ENCODE measurements around the gene TAF8.
A peak's percentile ranks its signal among the peaks of the same experiment; 100 is the strongest.

Gene TAF8

DNA sequence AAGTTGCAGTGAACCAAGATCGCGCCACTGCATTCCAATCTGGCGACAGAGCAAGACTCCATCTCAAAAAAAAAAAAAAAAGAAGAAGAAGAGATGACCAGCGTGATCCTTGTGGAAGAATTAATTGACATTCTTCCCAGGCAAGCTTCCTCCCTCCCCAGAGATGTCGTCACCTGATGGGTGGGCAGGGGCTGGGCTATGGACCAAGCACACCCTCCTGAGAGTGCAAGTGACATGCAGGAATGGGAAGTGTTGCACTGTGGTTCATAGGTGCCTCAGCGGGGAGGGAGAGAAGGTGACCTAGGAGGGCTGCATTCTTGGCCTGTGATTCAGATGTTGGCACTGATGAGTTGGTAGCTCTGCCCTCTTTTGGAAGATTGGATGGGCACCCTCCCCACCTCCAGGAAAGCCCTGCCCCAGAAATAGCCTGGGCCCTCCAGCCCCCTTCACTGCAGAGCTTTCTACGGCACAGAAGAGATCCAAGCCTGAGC, 37.8 kb downstream of the TAF8 start:
- TF ChIP-seq CTCF (IDR thresholded peaks at IDR 0.05; ENCODE audit: poor library complexity, severe bottlenecking): no peak
- Histone ChIP-seq H3K4me3 (ENCODE audit: severe bottlenecking) (no peak overlapping the region), H3K27me3 (ENCODE audit: insufficient read depth, poor library complexity, severe bottlenecking) (no peaks in the 10 kb centered on the region), H3K27ac (ENCODE audit: poor library complexity, severe bottlenecking) (peak overlapping the region; percentile 28), H3K9me3 (ENCODE audit: severe bottlenecking) (no peaks in the 10 kb centered on the region), H3K4me1 (ENCODE audit: insufficient read depth, poor library complexity, severe bottlenecking) (peaks cover 3% of the 10 kb centered on the region), H3K36me3 (ENCODE audit: low read depth) (no peaks in the 10 kb centered on the region)
- peak; percentile 84 for ATAC-seq (ENCODE audit: low read depth)
- peak; percentile 79 for DNase-seq (ENCODE audit: low spot score)

DNA sequence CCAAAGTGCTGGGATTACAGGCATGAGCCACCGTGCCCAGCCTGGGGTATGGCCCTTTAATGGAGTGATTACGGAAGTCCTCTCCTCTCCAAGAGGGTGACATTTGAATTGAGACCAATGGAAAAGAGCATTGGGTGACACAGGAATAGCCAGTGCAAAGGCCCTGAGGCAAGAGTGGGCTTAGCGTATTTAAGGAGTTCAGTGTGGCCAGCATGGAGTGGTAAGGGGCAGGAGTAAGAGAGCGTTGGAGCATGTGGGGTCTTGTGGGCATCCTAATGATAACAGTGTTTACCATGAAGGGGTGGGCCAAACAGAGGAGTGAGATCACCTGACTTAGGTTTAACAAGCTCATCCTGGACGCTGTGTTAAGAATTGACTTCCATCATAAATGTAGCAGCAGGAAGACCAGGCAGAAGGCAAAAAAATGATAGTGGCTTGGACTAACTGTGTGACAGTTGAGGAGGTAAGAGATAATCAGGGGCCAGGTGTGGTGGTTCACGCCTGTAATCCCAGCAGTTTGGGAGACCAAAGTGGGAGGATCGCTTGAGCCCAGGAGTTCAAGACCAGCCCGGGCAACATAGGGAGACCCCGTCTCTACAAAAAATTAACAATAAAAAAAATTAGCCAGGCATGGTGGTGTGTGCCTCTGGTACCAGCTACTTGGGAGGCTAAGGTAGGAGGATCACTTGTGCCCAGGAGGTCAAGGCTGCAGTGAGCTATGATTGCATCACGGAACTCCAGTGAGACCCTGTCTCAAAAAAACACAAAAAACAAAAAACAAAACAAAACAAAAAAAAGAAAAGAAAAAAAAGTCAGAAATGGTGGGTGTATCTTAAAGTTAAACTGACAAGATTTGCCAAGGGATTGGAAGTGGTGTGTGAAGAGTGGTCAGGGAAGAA, 40.7 kb downstream of the TAF8 start:
- ATAC-seq (ENCODE audit: low read depth) (no peak), DNase-seq (ENCODE audit: low spot score) (no peak)
- H3K27ac ChIP-seq (ENCODE audit: poor library complexity, severe bottlenecking): no peak overlapping the region
- H3K9me3 ChIP-seq (ENCODE audit: severe bottlenecking): no peaks in the 10 kb centered on the region
- TF ChIP-seq CTCF (IDR thresholded peaks at IDR 0.05; ENCODE audit: poor library complexity, severe bottlenecking): no peak
- H3K4me1 ChIP-seq (ENCODE audit: insufficient read depth, poor library complexity, severe bottlenecking): peaks cover 3% of the 10 kb centered on the region
- no peaks in the 10 kb centered on the region for H3K27me3 ChIP-seq (ENCODE audit: insufficient read depth, poor library complexity, severe bottlenecking)
- H3K36me3 ChIP-seq (ENCODE audit: low read depth): no peaks in the 10 kb centered on the region
- H3K4me3 ChIP-seq (ENCODE audit: severe bottlenecking): no peak overlapping the region

- H3K4me3 ChIP-seq (ENCODE audit: severe bottlenecking): no peak overlapping the region
- no peaks in the 10 kb centered on the region for H3K27me3 ChIP-seq (ENCODE audit: insufficient read depth, poor library complexity, severe bottlenecking)
- peaks cover 3% of the 10 kb centered on the region for H3K4me1 ChIP-seq (ENCODE audit: insufficient read depth, poor library complexity, severe bottlenecking)
- H3K36me3 ChIP-seq (ENCODE audit: low read depth): no peaks in the 10 kb centered on the region
- ATAC-seq (ENCODE audit: low read depth) (no peak), DNase-seq (ENCODE audit: low spot score) (no peak)
- H3K9me3 ChIP-seq (ENCODE audit: severe bottlenecking): no peaks in the 10 kb centered on the region
- no peak for TF ChIP-seq CTCF (IDR thresholded peaks at IDR 0.05; ENCODE audit: poor library complexity, severe bottlenecking)
- H3K27ac ChIP-seq (ENCODE audit: poor library complexity, severe bottlenecking): no peak overlapping the region
These were observed 41.3 kb downstream of the TAF8 start for GRCh38 chr6:42091718-42092023.

GRCh38 chr6:42093582-42094329, 43.4 kb downstream of the TAF8 start:
- no peaks in the 10 kb centered on the region for H3K9me3 ChIP-seq (ENCODE audit: severe bottlenecking)
- H3K27ac ChIP-seq (ENCODE audit: poor library complexity, severe bottlenecking): no peak overlapping the region
- TF ChIP-seq CTCF (IDR thresholded peaks at IDR 0.05; ENCODE audit: poor library complexity, severe bottlenecking): no peak
- ATAC-seq (ENCODE audit: low read depth) (peak; percentile 20), DNase-seq (ENCODE audit: low spot score) (no peak)
- H3K4me3 ChIP-seq (ENCODE audit: severe bottlenecking): no peak overlapping the region
- H3K36me3 ChIP-seq (ENCODE audit: low read depth): no peaks in the 10 kb centered on the region
- H3K27me3 ChIP-seq (ENCODE audit: insufficient read depth, poor library complexity, severe bottlenecking): no peaks in the 10 kb centered on the region
- H3K4me1 ChIP-seq (ENCODE audit: insufficient read depth, poor library complexity, severe bottlenecking): peaks cover 7% of the 10 kb centered on the region

Data from RWPE2 (cell line).